ENCODE results near the gene SENP1. TPM values are rescaled to one million over a fixed set of nuclear protein-coding genes. Genes with fewer than 3 reads are reported as not detected.

Gene SENP1
- total and polyA plus RNA-seq, 2 experiments from 2014 or later = 8.6 to 27.7 TPM

DNA sequence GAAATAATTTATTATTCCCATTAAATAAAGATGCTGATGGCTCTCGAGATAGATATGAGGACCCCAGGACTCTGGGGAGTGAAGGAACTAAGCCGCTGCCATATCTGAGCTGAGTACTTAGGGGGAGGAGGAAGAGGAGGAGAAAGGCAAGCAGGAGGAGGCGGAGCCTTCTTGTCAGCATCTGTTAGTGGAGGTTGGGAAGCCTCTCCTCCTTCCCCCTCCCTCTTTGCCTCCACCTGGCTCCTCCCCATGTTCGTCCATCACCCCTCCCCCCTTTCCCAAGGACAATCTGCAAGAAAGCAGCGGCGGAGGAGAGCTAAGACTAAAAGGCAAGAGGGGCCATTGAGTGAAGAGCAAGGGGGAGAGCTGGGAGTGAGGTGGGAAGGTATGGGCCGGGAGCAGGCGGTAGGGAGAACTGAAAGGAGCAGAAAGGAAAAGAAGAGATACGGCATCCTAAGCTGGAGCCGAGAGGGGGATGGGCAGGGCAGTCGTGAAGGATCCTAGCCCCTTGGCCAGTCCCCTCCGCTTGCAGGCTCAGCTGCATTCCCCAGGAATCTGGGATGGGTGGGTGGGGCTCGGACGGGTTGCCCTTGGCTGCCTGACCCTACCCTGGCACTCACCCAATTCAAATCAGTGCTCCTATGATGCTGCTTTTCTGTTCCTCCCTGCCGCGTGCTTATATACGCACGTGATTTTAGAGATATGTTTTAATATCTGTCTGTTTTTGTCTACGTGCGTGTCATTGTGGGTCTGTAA, 13.4 kb upstream of the SENP1 start, which contains the start of gene PFKM:
PFKM (plus strand) TSS at position 287 of the 756 bp plus-strand sequence. CDS start 3,411 bp downstream, outside the sequence.
- no peaks in the 10 kb centered on the region for H3F3A ChIP-seq (replicated peaks; ENCODE audit: low read depth)
- peak within 1 kb of the TSS; percentile 90 for H3K4me2 ChIP-seq
- peaks cover 23% of the 10 kb centered on the region for H3K79me2 ChIP-seq (replicated peaks; ENCODE audit: insufficient read depth)
- H4K20me1 ChIP-seq (replicated peaks; ENCODE audit: insufficient read depth) = peaks cover 8% of the 10 kb centered on the region; the same call in 1 of the 2 replicates
- ATAC-seq (peak; percentile 97), DNase-seq (ENCODE audit: low spot score) (peak; percentile 98)
- Mint-ChIP-seq H3K36me3 (ENCODE audit: low read depth) (peaks cover 8% of the 10 kb centered on the region), H3K4me3 (peak within 1 kb of the TSS; percentile 91), H3K27ac (peak within 1 kb of the TSS; percentile 95), H3K4me1 (peaks cover 15% of the 10 kb centered on the region), H3K27me3 (ENCODE audit: insufficient read depth, low read depth, poor library complexity) (peaks cover 9% of the 10 kb centered on the region), H3K9me3 (peaks cover 8% of the 10 kb centered on the region; the same call in 2 of the 3 replicates)
- H3K4me1 ChIP-seq (ENCODE audit: insufficient read depth) = peaks cover 14% of the 10 kb centered on the region
- H2AFZ ChIP-seq = peak within 1 kb of the TSS; percentile 80; the same call in 1 of the 2 replicates
- H3K4me3 ChIP-seq = peak within 1 kb of the TSS; percentile 90
- H3K9me2 ChIP-seq (ENCODE audit: insufficient read depth) = no peaks in the 10 kb centered on the region
- H3K36me3 ChIP-seq (ENCODE audit: insufficient read depth) = peaks cover 14% of the 10 kb centered on the region; the same call in 1 of the 2 replicates
- H3K27ac ChIP-seq (ENCODE audit: low read depth) = peak within 1 kb of the TSS; percentile 93
- TF ChIP-seq CREB1 (CRISPR knock-in tag; IDR thresholded peaks at IDR 0.05; ENCODE audit: low read depth) (0 out of 2 replicates have a peak, but pooled peaks have one; percentile 4), ZNF114 (CRISPR knock-in tag; IDR thresholded peaks at IDR 0.05) (no peak), STAT1 (IDR thresholded peaks at IDR 0.05; ENCODE audit: unreplicated experiment) (no peak), POLR2AphosphoS5 (IDR thresholded peaks at IDR 0.05; ENCODE audit: low read depth) (peak; percentile 94), NANOG (IDR thresholded peaks at IDR 0.05; ENCODE audit: borderline replicate concordance) (peak; percentile 50), JUNB (IDR thresholded peaks at IDR 0.05; ENCODE audit: unreplicated experiment) (no peak)
- H3K27me3 ChIP-seq (ENCODE audit: insufficient read depth) = no peaks in the 10 kb centered on the region

DNA sequence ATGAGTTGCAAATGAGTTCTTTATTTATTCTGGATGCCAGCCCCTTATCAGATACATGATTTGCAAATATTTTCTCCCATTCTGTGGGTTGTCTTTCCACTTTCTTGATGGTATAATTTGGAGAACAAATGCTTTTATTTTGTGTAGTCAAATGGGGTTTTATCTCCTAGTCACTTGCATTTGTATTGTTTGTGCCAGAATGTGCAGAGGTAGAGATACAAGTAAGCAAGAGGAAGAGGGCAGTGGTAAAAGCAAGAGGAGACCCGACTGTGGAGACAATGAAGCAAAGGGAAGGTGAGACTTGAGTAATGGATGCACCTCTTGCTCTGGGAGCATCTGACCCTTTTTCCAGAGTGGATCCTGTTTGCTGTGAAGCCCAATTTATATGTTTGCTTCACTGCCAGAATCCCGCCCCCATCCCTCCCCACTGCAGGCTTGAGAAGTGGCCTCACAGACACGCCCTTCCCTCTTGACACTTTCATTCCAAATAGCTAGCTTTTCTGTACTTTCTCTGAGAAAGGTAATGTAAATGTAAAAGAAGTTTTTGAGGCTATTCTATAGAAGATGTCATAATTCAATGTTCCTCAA, 12.5 kb upstream of the SENP1 start:
- Mint-ChIP-seq H3K4me3 (peak overlapping the region; percentile 91), H3K9me3 (peaks cover 8% of the 10 kb centered on the region; the same call in 2 of the 3 replicates), H3K27ac (no peak overlapping the region), H3K4me1 (peaks cover 15% of the 10 kb centered on the region), H3K27me3 (ENCODE audit: insufficient read depth, low read depth, poor library complexity) (peaks cover 9% of the 10 kb centered on the region), H3K36me3 (ENCODE audit: low read depth) (peaks cover 5% of the 10 kb centered on the region)
- Histone ChIP-seq H3K36me3 (ENCODE audit: insufficient read depth) (peaks cover 8% of the 10 kb centered on the region; the same call in 1 of the 2 replicates), H3K4me3 (peak overlapping the region; percentile 90), H3K79me2 (replicated peaks; ENCODE audit: insufficient read depth) (peaks cover 23% of the 10 kb centered on the region), H2AFZ (peak overlapping the region; percentile 11; the same call in 1 of the 2 replicates), H3K27me3 (ENCODE audit: insufficient read depth) (no peaks in the 10 kb centered on the region), H3K9me2 (ENCODE audit: insufficient read depth) (no peaks in the 10 kb centered on the region), H3F3A (replicated peaks; ENCODE audit: low read depth) (no peaks in the 10 kb centered on the region), H4K20me1 (replicated peaks; ENCODE audit: insufficient read depth) (peaks cover 8% of the 10 kb centered on the region; the same call in 1 of the 2 replicates), H3K4me1 (ENCODE audit: insufficient read depth) (peaks cover 14% of the 10 kb centered on the region), H3K27ac (ENCODE audit: low read depth) (peak overlapping the region; percentile 53; the same call in 1 of the 2 replicates), H3K4me2 (peak overlapping the region; percentile 74)
- ATAC-seq (peak; percentile 12; the same call in 2 of the 3 replicates), DNase-seq (ENCODE audit: low spot score) (peak; percentile 28)
- TF ChIP-seq JUNB (IDR thresholded peaks at IDR 0.05; ENCODE audit: unreplicated experiment) = no peak
- TF ChIP-seq ETS1 (IDR thresholded peaks at IDR 0.05) = no peak
- no peak for TF ChIP-seq ZNF114 (CRISPR knock-in tag; IDR thresholded peaks at IDR 0.05)
- TF ChIP-seq, protein P1, sequence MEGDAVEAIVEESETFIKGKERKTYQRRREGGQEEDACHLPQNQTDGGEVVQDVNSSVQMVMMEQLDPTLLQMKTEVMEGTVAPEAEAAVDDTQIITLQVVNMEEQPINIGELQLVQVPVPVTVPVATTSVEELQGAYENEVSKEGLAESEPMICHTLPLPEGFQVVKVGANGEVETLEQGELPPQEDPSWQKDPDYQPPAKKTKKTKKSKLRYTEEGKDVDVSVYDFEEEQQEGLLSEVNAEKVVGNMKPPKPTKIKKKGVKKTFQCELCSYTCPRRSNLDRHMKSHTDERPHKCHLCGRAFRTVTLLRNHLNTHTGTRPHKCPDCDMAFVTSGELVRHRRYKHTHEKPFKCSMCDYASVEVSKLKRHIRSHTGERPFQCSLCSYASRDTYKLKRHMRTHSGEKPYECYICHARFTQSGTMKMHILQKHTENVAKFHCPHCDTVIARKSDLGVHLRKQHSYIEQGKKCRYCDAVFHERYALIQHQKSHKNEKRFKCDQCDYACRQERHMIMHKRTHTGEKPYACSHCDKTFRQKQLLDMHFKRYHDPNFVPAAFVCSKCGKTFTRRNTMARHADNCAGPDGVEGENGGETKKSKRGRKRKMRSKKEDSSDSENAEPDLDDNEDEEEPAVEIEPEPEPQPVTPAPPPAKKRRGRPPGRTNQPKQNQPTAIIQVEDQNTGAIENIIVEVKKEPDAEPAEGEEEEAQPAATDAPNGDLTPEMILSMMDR (conservative IDR thresholded peaks at IDR 0.05; ENCODE audit: low read depth in 2 of 2) = no peak
- no peak for TF ChIP-seq CREB1 (CRISPR knock-in tag; IDR thresholded peaks at IDR 0.05; ENCODE audit: low read depth)
- TF ChIP-seq NANOG (IDR thresholded peaks at IDR 0.05; ENCODE audit: borderline replicate concordance) = no peak
- no peak for TF ChIP-seq STAT1 (IDR thresholded peaks at IDR 0.05; ENCODE audit: unreplicated experiment)
- no peak for TF ChIP-seq ZNF331 (CRISPR knock-in tag; IDR thresholded peaks at IDR 0.05; ENCODE audit: low read depth)
- TF ChIP-seq, protein P2, sequence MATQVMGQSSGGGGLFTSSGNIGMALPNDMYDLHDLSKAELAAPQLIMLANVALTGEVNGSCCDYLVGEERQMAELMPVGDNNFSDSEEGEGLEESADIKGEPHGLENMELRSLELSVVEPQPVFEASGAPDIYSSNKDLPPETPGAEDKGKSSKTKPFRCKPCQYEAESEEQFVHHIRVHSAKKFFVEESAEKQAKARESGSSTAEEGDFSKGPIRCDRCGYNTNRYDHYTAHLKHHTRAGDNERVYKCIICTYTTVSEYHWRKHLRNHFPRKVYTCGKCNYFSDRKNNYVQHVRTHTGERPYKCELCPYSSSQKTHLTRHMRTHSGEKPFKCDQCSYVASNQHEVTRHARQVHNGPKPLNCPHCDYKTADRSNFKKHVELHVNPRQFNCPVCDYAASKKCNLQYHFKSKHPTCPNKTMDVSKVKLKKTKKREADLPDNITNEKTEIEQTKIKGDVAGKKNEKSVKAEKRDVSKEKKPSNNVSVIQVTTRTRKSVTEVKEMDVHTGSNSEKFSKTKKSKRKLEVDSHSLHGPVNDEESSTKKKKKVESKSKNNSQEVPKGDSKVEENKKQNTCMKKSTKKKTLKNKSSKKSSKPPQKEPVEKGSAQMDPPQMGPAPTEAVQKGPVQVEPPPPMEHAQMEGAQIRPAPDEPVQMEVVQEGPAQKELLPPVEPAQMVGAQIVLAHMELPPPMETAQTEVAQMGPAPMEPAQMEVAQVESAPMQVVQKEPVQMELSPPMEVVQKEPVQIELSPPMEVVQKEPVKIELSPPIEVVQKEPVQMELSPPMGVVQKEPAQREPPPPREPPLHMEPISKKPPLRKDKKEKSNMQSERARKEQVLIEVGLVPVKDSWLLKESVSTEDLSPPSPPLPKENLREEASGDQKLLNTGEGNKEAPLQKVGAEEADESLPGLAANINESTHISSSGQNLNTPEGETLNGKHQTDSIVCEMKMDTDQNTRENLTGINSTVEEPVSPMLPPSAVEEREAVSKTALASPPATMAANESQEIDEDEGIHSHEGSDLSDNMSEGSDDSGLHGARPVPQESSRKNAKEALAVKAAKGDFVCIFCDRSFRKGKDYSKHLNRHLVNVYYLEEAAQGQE (IDR thresholded peaks at IDR 0.05; ENCODE audit: unreplicated experiment) = no peak
- TF ChIP-seq EZH2phosphoT487 (IDR thresholded peaks at IDR 0.05; ENCODE audit: unreplicated experiment) = no peak
- no peak for TF ChIP-seq POLR2AphosphoS5 (IDR thresholded peaks at IDR 0.05; ENCODE audit: low read depth)
- TF ChIP-seq EZH2 (IDR thresholded peaks at IDR 0.05; ENCODE audit: low read depth, unreplicated experiment) = no peak
